Measurements from ENCODE around the gene NUAK1. TPM values are rescaled to one million over a fixed set of nuclear protein-coding genes. Genes with fewer than 3 reads are reported as not detected.

Gene NUAK1
- total RNA-seq, 2 donors from 2014 or later = 16.9 to 30.1 TPM

- peak overlapping the region; percentile 71 to 92 for H3K27ac ChIP-seq
- TF ChIP-seq CTCF (IDR thresholded peaks at IDR 0.05) = no peak
- no peaks in the 10 kb centered on the region for H3K9me3 ChIP-seq
- H3K36me3 ChIP-seq = no peaks in the 10 kb centered on the region
- DNase-seq (ENCODE audit: low spot score) = no peak
- no peak overlapping the region for H3K4me3 ChIP-seq
- peaks cover 0 to 87% of the 10 kb centered on the region in 2 donors for H3K4me1 ChIP-seq
- no peaks in the 10 kb centered on the region for H3K27me3 ChIP-seq
Measured at GRCh38 chr12:106120519-106121105, 18.1 kb downstream of the NUAK1 start.

- Histone ChIP-seq H3K27ac (peak overlapping the region in 1 of 2 donors; percentile 92), H3K27me3 (no peaks in the 10 kb centered on the region), H3K4me1 (peaks cover 0 to 87% of the 10 kb centered on the region in 2 donors), H3K4me3 (no peak overlapping the region), H3K36me3 (no peaks in the 10 kb centered on the region), H3K9me3 (no peaks in the 10 kb centered on the region)
- no peak for DNase-seq (ENCODE audit: low spot score)
- TF ChIP-seq CTCF (IDR thresholded peaks at IDR 0.05) = no peak
Measured at GRCh38 chr12:106119301-106119700, 19.5 kb downstream of the NUAK1 start.

- Histone ChIP-seq H3K27ac (peak overlapping the region; percentile 5 to 92), H3K27me3 (no peaks in the 10 kb centered on the region), H3K9me3 (no peaks in the 10 kb centered on the region), H3K4me1 (peaks cover 0 to 87% of the 10 kb centered on the region in 2 donors), H3K4me3 (no peak overlapping the region), H3K36me3 (no peaks in the 10 kb centered on the region)
- no peak for TF ChIP-seq CTCF (IDR thresholded peaks at IDR 0.05)
- DNase-seq (ENCODE audit: low spot score) = no peak
Measured at GRCh38 chr12:106118381-106119130, 20.2 kb downstream of the NUAK1 start.

- DNase-seq (ENCODE audit: low spot score) = no peak
- H3K27me3 ChIP-seq = no peaks in the 10 kb centered on the region
- no peak for TF ChIP-seq CTCF (IDR thresholded peaks at IDR 0.05)
- peaks cover 0 to 87% of the 10 kb centered on the region in 2 donors for H3K4me1 ChIP-seq
- H3K4me3 ChIP-seq = no peak overlapping the region
- no peaks in the 10 kb centered on the region for H3K9me3 ChIP-seq
- peak overlapping the region; percentile 18 to 85 for H3K27ac ChIP-seq
- no peaks in the 10 kb centered on the region for H3K36me3 ChIP-seq
Measured at GRCh38 chr12:106115440-106115839, 23.3 kb downstream of the NUAK1 start.

GRCh38 chr12:106114447-106115068 lies 24.2 kb downstream of the NUAK1 start:
- H3K36me3 ChIP-seq = no peaks in the 10 kb centered on the region
- no peak for DNase-seq (ENCODE audit: low spot score)
- peaks cover 0 to 87% of the 10 kb centered on the region in 2 donors for H3K4me1 ChIP-seq
- no peak overlapping the region for H3K4me3 ChIP-seq
- H3K27ac ChIP-seq = peak overlapping the region; percentile 70 to 85
- H3K27me3 ChIP-seq = no peaks in the 10 kb centered on the region
- TF ChIP-seq CTCF (IDR thresholded peaks at IDR 0.05) = no peak
- H3K9me3 ChIP-seq = no peaks in the 10 kb centered on the region

Data from right atrium auricular region (tissue), 2 donors.